HG03060 (cell line): ENCODE results near the gene C1GALT1.
"Not testable (repeated sequence)": the region's sequence is repeated elsewhere in the genome, so short reads cannot be mapped to it uniquely, and the experiment has no call there.

Experiments used
- ATAC-seq: cut with Tn5 transposase; IDR thresholded peaks from one replicate; pipeline ENCODE4 v1.9.1; 2021; ENCODE audit warnings: low read depth, moderate number of reproducible peaks; ENCODE audit not compliant: unreplicated experiment

Gene C1GALT1

DNA sequence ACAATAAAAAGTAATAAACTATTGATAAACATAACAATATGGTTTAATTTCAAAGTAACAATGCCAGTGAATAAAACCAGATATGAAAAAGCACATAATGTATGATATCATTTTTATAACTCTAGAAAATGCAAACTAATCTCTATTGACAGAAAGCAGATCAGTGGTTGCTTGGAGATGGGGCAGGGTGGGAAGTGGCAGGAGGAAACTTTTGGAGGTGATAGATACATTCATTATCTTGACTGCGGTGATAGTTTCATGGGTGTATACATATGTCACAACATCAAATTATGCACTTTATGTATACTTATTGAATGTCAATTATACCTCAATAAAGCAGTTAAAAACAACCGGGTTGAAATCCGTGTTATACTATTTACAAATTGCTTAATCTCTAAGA, 16.0 kb upstream of the C1GALT1 start:
- no peak for ATAC-seq

GRCh38 chr7:7169296-7169695, 13.0 kb upstream of the C1GALT1 start:
- no peak for ATAC-seq

GRCh38 chr7:7173956-7174632, 8.2 kb upstream of the C1GALT1 start:
- ATAC-seq: no peak

DNA sequence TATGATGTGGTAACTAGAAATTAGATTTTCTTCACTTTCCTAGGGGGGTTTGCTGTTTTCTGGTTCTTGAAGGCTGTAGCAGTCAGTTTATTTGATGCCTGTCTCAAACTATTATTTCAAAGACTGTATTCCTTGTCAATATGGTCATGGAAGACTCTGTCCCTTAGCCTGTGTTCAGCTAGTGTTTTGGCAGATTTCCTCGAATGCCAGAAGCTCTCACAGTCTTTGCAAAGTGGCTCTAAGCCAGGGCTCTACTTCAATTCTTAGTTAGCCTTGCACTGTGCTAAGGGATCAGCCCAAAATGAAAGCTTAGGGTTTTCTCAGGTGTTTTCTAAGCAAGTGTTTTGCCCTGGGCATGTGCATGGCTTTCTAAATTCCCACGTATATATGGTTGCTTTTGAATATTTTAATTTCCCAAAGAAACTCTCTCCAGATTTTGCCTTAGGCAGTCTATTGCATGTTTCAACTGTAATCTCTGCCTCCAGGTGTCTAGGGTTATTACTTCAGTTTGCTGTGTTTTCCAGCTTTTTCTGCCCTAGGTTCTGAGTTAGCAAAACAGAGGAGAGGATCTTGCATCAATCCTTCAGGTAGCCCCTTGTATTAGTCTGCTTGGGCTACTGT, 7.2 kb upstream of the C1GALT1 start:
- ATAC-seq: no peak

DNA sequence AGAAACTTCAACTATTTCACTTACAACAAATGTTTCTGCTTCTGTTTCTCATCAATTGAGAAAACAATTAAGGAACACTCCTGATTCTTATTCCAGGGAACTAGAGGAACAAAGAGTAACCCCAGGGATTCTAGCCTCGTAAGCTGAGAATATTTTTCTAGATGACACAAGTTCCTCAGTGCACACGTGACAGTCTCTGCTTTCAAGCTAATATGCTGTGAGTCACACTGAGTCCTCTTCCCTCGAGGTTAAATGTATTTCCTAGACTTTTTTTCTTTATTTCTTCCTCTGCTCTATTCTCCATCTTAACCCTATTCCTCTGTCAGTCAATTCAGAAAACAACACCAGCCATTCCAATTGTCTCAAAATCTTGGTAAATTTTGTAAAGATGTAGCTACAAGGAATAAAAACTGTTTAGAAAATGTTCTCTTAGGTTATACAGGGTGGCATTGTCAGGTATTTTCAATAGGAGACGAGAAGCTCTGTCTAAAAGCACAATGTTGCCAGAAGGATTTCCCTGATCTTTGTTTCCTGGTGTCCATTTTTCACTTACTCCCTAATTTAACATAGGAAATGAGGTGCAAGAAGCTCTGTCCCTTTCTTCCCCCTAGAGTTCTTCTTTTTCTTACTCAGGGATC, 5.8 kb upstream of the C1GALT1 start:
- no peak for ATAC-seq

DNA sequence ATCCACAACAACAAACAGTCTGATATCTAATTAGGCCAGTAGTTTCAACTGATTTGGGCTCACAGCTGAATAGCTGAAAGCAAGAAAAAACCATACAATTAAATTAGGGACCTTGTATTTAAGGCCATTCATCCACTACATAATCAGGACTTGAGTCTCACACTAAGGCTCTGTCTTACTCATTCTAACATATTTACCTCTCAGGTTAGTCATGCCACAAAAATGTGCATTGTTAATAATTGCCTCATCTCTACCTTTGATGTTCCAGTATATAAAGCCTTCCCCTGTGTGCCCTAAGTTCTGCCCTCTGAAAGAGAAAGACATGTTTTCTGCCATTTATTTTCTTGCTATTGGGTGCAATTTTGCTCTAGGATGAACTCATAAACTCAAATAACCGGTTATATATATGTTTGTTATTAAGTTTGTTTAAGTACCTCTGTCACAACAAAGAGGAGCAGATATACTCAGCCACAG, 5.3 kb upstream of the C1GALT1 start:
- no peak for ATAC-seq

DNA sequence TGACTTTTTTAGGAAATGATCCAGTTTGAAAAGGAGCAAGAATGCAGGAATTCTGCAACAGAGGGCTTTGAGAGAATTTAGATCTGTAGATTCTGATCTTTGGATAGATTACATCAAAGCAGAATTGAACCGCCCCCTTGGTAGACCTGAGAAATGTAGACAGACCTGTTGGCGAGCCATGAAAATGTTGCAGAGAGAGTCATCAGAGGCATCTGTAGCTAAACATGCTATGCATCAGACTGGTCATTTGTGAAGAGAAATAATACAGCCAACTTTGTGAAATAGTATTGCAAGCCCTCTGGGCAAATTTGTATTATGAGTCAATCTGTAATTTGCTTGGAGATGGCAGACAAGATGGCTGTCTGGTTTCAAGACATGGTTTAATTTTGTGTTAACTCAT, 4.3 kb upstream of the C1GALT1 start:
- ATAC-seq: no peak

DNA sequence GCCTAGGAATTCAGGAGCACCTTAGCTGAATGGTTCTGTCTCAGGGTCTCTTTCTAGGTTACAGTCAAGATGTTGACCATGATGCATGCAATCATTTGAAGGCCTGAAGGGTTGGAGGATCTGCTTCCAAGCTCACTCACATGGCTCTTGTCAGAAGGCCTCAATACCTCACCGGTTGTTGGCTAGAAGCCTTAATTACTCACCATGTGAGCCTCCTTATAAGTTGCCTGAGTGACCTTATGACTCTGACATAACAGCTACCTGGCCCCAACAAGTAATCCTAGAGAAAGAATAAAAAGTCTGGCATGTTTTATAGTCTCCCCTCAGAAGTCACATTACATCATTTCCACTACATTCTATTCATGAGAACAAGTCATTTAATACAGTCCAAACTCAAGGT, 3.4 kb upstream of the C1GALT1 start:
- ATAC-seq: no peak

GRCh38 chr7:7180725-7181449, 1.5 kb upstream of the C1GALT1 start:
- no peak for ATAC-seq

DNA sequence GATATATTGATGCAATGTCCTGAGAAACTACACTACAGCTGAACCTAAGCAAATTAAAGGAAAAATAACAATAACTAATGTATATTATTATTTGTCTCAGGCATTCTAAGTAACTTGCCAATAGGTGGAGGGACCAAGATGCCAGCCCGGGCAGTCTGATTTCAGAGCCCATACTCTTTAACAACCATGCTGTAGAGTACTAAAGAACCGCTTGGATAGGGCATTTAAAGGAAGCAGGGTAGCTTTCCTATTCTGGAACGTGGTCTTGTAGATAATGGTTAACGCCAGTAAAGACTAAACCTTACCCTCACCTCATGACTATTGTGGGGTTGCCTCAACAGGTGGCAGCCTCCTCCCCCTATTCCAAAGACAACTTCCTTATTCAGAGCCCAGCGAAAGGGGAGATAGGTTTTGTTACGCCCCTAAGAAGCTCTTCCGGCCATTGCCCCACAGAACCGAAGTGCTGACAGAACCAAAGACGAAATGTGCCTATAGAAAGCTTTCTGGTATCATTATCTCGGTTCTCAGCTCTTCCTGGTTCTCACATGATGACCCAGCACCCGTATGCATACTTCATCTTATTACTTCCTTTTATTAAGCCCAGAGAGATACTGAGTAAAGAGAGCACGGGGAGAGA, 707 bp upstream of the C1GALT1 start:
- ATAC-seq: peak; percentile 25

GRCh38 chr7:7183061-7183837, 905 bp downstream of the C1GALT1 start:
- peak; percentile 1 for ATAC-seq

DNA sequence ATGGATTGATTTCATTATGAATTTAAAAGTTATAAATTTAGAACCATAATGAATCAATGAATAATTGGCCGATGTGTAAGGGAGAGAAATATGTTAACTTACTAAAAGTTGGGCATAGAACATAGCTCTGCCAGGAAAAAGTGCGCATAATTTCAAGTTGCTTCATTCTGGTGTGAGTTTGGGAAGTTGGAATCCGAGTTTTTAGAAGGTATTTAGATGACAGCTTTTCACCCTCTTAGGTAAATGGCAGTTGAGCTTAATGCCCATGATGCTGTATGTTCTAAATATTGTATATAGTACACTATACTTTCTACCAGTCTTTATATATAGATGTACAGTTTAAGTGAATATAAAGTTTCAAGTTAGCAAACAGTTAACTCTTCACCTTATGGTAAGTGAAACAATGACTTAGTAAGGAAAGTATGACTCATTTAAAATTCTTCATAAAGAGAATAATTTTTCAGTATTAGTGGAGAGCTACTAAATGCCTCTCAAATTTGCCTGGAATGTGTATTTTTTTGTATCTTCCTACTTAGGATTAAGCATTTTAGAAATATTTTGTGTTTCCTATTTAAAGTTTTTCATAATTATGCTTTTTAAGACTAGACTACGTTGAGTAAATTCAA, 1.6 kb downstream of the C1GALT1 start:
- ATAC-seq: no peak

DNA sequence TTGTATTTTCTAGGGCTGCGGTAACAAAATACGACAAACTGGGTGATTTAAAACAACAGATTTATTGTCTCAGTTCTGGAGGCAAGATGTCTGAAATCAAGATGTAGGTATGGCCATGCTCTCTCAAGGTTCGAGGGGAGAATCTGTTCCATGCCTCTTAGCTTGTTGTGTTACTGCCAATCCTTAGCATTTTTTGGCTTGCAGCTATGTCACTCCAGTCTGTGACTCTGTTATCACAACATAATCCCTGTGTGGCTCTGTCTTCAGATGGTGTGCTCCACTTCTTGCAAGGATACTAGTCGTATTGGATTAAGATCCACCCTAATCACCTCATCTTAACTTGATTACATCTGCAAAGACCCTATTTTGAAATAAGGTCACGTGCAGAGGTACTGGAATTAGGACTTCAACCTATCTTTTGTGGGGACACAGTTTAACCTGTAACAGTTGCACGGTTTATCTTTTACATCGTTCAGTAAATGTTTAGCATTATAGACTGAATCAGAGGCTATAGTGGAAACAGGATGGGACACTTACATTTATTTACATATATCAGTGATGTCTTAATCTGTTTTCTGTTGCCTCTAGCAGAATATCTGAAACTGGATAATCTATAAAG, 3.1 kb downstream of the C1GALT1 start:
- no peak for ATAC-seq

- no peak for ATAC-seq
These were observed 5.7 kb downstream of the C1GALT1 start for GRCh38 chr7:7188091-7188490.

DNA sequence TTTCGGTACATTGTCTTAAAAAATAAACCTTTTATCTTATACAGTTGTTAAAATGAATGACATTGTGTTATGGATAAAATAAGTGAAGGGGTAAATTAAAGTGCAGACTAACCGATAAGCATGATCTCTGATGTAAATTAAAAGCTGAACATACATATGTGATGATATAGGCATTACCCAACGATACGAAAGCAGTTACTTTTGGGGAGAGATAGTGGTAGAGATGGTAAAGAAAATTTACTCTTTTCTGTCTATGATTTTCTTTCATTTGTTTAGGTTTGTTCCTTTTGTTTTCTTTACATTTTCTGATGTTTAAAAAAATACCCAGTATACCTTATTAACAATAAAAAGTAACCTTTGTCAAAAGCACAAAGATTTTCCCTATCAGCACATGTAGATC, 6.4 kb downstream of the C1GALT1 start:
- no peak for ATAC-seq

DNA sequence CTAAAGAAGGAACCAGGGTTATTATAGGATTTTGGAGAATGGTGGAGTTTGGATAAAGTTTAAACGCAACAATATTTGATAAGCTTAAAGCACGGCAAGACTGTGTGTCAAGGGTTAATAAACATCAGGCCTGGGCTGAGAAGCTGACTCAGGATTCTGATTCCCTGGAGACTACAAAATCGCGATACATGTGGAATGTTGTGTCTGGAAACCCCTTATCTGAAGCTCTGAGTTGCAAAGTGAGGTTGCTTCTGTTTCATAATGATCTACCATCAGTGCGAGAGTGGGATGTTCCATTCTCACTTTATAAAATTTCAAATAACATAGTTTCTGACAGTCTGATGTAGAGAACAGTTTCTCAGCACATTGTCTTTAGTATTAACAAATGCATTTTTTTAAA, 7.8 kb downstream of the C1GALT1 start:
- no peak for ATAC-seq

GRCh38 chr7:7191137-7191536, 8.8 kb downstream of the C1GALT1 start:
- ATAC-seq: no peak

DNA sequence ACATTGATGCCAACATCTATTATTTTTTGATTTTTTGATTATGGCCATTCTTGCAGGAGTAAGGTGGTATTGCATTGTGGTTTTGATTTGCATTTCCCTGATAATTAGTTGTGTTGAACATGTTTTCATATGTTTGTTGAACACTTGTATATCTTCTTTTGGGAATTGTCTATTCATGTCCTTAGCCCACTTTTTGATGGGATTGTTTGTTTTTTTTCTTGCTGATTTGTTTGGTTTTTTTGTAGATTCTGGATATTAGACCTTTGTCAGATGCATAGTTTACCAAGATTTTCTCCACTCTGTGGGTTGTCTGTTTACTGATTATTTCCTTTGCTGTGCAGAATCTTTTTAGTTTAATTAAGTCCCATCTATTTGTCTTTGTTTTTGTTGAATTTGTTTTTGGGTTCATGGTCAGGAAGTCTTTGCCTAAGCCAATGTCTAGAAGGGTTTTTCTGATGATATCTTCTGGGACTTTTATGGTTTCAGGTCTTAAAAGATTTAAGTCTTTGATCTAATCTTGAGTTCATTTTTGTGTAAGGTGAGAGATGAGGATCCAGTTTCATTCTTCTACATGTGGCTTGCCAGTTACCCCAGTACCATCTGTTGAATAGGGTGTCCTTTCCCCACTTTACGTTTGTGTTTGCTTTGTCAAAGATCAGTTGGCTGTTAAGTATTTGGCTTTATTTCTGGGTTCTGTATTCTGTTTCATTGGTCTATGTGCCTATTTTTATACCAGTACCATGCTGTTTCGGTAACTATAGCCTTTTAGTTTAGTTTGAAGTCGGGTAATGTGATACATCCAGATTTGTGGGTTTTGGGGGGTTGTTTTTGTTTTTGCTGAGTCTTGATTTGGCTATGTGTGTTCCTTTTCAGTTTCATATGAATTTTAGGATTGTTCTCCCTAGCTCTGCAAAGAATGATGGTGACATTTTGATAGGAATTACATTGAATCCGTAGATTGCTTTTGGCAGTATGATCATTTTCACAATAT, 10.7 kb downstream of the C1GALT1 start:
- ATAC-seq: not testable (repeated sequence)
